Astrocyte (in vitro differentiated cells and primary cell): ENCODE data around the gene SPDYE6. TPM values are rescaled to one million over a fixed set of nuclear protein-coding genes. Genes with fewer than 3 reads are reported as not detected.
"Not testable (repeated sequence)": the region's sequence is repeated elsewhere in the genome, so short reads cannot be mapped to it uniquely, and the experiment has no call there.

Experiments used
- DNase-seq: peaks from one replicate; pipeline ENCODE4 v3.0.0-alpha.2; 2010; ENCODE audit warnings: low read depth
- FAIRE-seq: peaks from 2 replicates; lab custom pipeline; 2011; peaks lifted over from hg19 to GRCh38; lab: Jason Lieb, UNC
- H2AFZ ChIP-seq: 2 replicates; pipeline ENCODE4 v1.6.0; 2012; ENCODE audit warnings: low read depth, low read length, inconsistent platforms
- H3K27ac ChIP-seq: 2 replicates; pipeline ENCODE4 v1.5.1; 2011; ENCODE audit warnings: low read depth, low read length, inconsistent platforms
- H3K27me3 ChIP-seq: 2 replicates; pipeline ENCODE4 v1.6.0; 2011; ENCODE audit warnings: low read length, inconsistent platforms; ENCODE audit not compliant: insufficient read depth
- H3K36me3 ChIP-seq: 2 replicates; pipeline ENCODE4 v1.5.1; 2011; ENCODE audit warnings: low read length, inconsistent platforms; ENCODE audit not compliant: insufficient read depth
- H3K4me1 ChIP-seq: 2 replicates; pipeline ENCODE4 v1.5.1; 2011; ENCODE audit warnings: low read length, inconsistent platforms; ENCODE audit not compliant: insufficient read depth
- H3K4me2 ChIP-seq: 2 replicates; pipeline ENCODE4 v1.6.0; 2012; ENCODE audit warnings: low read length, inconsistent platforms
- H3K4me3 ChIP-seq: 2 replicates; pipeline ENCODE4 v1.5.1; 2011; ENCODE audit warnings: low read depth, mild to moderate bottlenecking, low read length, inconsistent platforms; ENCODE audit not compliant: insufficient read depth
- H3K79me2 ChIP-seq: 2 replicates; pipeline ENCODE4 v1.6.0; 2012; ENCODE audit warnings: mild to moderate bottlenecking, low read length, inconsistent platforms; ENCODE audit not compliant: insufficient read depth
- H3K9ac ChIP-seq: 2 replicates; pipeline ENCODE4 v1.6.0; 2012; ENCODE audit warnings: mild to moderate bottlenecking, low read length, inconsistent platforms
- H3K9me3 ChIP-seq: 2 replicates; pipeline ENCODE4 v1.5.1; 2012; ENCODE audit warnings: low read depth, mild to moderate bottlenecking, low read length, inconsistent platforms; ENCODE audit not compliant: insufficient read depth
- H4K20me1 ChIP-seq: 2 replicates; pipeline ENCODE4 v1.6.0; 2012; ENCODE audit warnings: low read length, inconsistent platforms; ENCODE audit not compliant: insufficient read depth
- H3K27ac Mint-ChIP-seq: one replicate; pipeline ENCODE4 v1.8.0; 2021; ENCODE audit warnings: mild to moderate bottlenecking, mixed read lengths; ENCODE audit not compliant: unreplicated experiment
- H3K27me3 Mint-ChIP-seq: one replicate; pipeline ENCODE4 v1.8.0; 2021; ENCODE audit warnings: low read depth, mixed read lengths; ENCODE audit not compliant: unreplicated experiment
- H3K36me3 Mint-ChIP-seq: one replicate; pipeline ENCODE4 v1.8.0; 2021; ENCODE audit warnings: low read depth, mixed read lengths; ENCODE audit not compliant: unreplicated experiment
- H3K4me1 Mint-ChIP-seq: one replicate; pipeline ENCODE4 v1.8.0; 2021; ENCODE audit warnings: low read depth, mixed read lengths; ENCODE audit not compliant: unreplicated experiment
- H3K4me3 Mint-ChIP-seq: one replicate; pipeline ENCODE4 v1.8.0; 2021; ENCODE audit warnings: mild to moderate bottlenecking, moderate library complexity, mixed read lengths; ENCODE audit not compliant: unreplicated experiment
- H3K9me3 Mint-ChIP-seq: one replicate; pipeline ENCODE4 v1.8.0; 2021; ENCODE audit warnings: mild to moderate bottlenecking, mixed read lengths; ENCODE audit not compliant: unreplicated experiment
- EZH2 ChIP-seq: IDR thresholded peaks from 2 replicates; pipeline ENCODE4 v1.6.1; 2012; ENCODE audit warnings: mild to moderate bottlenecking, low read length, inconsistent platforms; ENCODE audit not compliant: insufficient read depth
- total RNA-seq: library from RNA; stranded (reverse); gene quantifications from 2 replicates; pipeline ENCODE4 v1.2.1, GENCODE V29; 2021
- TF ChIP-seq, protein P1 (sequence below): IDR thresholded peaks from 2 replicates; pipeline ENCODE4 v1.5.1; 2011; ENCODE audit warnings: low read depth, mild to moderate bottlenecking, inconsistent platforms, low read length, moderate library complexity; ENCODE audit not compliant: insufficient read depth

The SPDYE6 gene
- total RNA-seq, 1 donor from 2014 or later, result not detected

DNA sequence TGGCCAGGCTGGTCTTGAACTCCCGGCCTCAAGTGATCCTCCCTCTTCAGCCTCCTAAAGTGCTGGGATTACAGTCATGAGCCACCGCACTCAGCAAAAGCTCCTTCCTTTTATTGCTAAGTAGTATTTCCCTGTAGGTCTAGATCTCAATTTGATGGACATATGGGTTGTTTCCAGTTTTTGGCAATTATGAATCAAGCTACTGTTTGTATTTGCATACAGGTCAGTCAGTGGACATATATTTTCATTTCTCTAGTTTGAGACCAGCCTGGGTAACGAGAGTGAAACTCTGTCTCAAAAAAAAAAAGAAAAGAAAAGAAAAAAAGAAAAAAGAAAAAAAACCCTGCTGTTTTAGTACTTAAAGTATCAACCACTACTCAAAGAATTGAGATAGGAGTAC, 33.6 kb upstream of the SPDYE6 start:
- Histone ChIP-seq H3K4me2 (no peak overlapping the region), H3K4me3 (no peak overlapping the region), H3K79me2 (no peaks in the 10 kb centered on the region), H3K27ac (no peak overlapping the region), H3K36me3 (peaks cover 8% of the 10 kb centered on the region), H4K20me1 (peaks cover 18% of the 10 kb centered on the region), H3K4me1 (peaks cover 7% of the 10 kb centered on the region), H3K27me3 (no peaks in the 10 kb centered on the region), H3K9ac (no peak overlapping the region), H3K9me3 (no peaks in the 10 kb centered on the region), H2AFZ (no peak overlapping the region)
- peaks cover 7% of the 10 kb centered on the region for H3K4me1 Mint-ChIP-seq
- H3K4me3 Mint-ChIP-seq, result no peak overlapping the region
- H3K36me3 Mint-ChIP-seq, result peaks cover 16% of the 10 kb centered on the region
- no peak for TF ChIP-seq EZH2
- TF ChIP-seq, protein P1, sequence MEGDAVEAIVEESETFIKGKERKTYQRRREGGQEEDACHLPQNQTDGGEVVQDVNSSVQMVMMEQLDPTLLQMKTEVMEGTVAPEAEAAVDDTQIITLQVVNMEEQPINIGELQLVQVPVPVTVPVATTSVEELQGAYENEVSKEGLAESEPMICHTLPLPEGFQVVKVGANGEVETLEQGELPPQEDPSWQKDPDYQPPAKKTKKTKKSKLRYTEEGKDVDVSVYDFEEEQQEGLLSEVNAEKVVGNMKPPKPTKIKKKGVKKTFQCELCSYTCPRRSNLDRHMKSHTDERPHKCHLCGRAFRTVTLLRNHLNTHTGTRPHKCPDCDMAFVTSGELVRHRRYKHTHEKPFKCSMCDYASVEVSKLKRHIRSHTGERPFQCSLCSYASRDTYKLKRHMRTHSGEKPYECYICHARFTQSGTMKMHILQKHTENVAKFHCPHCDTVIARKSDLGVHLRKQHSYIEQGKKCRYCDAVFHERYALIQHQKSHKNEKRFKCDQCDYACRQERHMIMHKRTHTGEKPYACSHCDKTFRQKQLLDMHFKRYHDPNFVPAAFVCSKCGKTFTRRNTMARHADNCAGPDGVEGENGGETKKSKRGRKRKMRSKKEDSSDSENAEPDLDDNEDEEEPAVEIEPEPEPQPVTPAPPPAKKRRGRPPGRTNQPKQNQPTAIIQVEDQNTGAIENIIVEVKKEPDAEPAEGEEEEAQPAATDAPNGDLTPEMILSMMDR, result no peak
- no peaks in the 10 kb centered on the region for H3K27me3 Mint-ChIP-seq
- no peak for FAIRE-seq
- DNase-seq, result no peak
- H3K27ac Mint-ChIP-seq, result no peak overlapping the region
- H3K9me3 Mint-ChIP-seq, result no peaks in the 10 kb centered on the region

DNA sequence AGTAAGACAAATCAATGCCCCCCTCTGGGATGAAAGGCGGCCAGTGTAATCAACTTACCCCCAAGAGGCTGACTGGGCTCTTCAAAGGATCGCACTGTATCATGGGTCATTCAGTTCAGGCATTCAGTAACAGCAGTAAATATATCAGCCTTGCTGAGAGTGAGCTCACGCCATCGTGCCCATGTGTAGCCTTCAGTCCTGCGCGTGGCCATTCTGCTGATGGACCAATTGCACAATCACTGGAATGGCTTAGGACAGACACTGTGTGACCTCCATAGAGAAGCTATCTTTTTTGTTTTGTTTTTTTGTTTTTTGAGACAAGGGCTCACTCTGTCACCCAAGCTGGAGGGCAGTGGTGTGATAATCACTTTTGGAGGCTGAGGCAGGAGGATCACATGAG, 30.8 kb upstream of the SPDYE6 start:
- Histone ChIP-seq H2AFZ (no peak overlapping the region), H3K27me3 (no peaks in the 10 kb centered on the region), H3K4me2 (no peak overlapping the region), H3K4me3 (no peak overlapping the region), H3K36me3 (peaks cover 3% of the 10 kb centered on the region), H4K20me1 (peaks cover 12% of the 10 kb centered on the region), H3K79me2 (no peaks in the 10 kb centered on the region), H3K9me3 (no peaks in the 10 kb centered on the region), H3K9ac (no peak overlapping the region), H3K4me1 (no peaks in the 10 kb centered on the region), H3K27ac (no peak overlapping the region)
- FAIRE-seq (no peak), DNase-seq (no peak)
- H3K27me3 Mint-ChIP-seq, result no peaks in the 10 kb centered on the region
- no peak overlapping the region for H3K4me3 Mint-ChIP-seq
- H3K27ac Mint-ChIP-seq, result no peak overlapping the region
- H3K36me3 Mint-ChIP-seq, result peaks cover 18% of the 10 kb centered on the region
- no peaks in the 10 kb centered on the region for H3K4me1 Mint-ChIP-seq
- TF ChIP-seq, protein P1, result no peak
- TF ChIP-seq EZH2, result no peak
- H3K9me3 Mint-ChIP-seq, result no peaks in the 10 kb centered on the region

DNA sequence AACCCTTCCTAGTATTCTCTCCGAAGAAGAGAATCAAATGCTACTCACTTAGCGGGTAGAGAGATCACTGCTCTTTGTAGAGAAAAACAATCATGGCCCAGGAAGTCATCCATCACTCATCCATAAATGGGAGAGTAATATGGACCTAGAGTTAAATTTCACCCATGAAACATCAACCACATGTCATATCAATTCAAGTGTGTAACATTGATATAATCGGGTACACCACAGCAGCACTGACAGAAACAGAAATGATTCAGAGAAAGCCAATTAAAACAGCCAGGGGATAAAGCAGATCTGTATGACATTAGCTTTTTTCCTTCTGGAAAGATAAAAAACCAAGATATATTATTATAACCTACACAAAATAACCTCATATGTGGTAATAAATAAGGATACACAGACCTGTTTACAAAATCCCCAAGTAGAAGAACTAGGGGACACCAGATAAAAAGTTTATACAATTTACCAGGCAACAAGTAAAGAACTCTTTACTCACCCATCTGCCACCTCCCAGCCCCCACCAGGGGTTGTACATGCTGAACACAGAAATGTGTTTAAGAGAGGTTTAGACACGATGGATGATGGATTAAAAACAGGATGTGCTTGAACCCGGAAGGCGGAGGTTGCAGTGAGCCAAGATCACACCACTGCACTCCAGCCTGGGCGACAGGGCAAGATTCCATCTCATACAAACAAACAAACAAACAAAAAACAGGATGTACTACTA, 25.6 kb upstream of the SPDYE6 start:
- peaks cover 10% of the 10 kb centered on the region for H3K36me3 ChIP-seq
- H3K9me3 Mint-ChIP-seq, H3K4me3 Mint-ChIP-seq, DNase-seq, H4K20me1 ChIP-seq, H3K9ac ChIP-seq, H3K4me1 Mint-ChIP-seq, H3K4me3 ChIP-seq, H3K27ac ChIP-seq, H3K27ac Mint-ChIP-seq, H3K27me3 ChIP-seq, H3K4me2 ChIP-seq, H3K4me1 ChIP-seq, FAIRE-seq, H2AFZ ChIP-seq, H3K27me3 Mint-ChIP-seq, H3K79me2 ChIP-seq, H3K9me3 ChIP-seq: not testable (repeated sequence)
- H3K36me3 Mint-ChIP-seq, result peaks cover 26% of the 10 kb centered on the region

DNA sequence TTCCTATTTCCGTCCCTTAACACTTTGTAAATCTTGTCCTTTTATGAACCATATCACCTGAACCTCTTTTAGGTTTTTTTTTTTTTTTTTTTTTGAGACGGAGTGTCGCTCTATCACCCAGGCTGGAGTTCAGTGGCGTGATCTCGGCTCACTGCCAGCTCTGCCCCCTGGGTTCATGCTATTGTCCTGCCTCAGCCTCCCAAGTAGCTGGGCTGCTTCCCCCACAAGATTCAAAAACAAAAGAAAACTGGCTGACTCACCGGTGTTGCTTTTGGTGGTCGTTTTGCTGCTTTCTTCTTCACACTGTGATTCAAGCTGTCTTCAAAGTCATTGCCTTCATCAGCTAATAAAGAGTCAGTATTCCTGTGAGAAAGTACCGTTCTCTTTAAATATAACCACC, 24.6 kb upstream of the SPDYE6 start:
- H3K9me3 Mint-ChIP-seq, result not testable (repeated sequence)

More for the DNA sequence above, 24.6 kb upstream of the SPDYE6 start:
- not testable (repeated sequence) for H3K9ac ChIP-seq, H3K4me1 ChIP-seq, H3K27me3 Mint-ChIP-seq, H3K27ac ChIP-seq, H2AFZ ChIP-seq, DNase-seq, H3K79me2 ChIP-seq, H3K9me3 ChIP-seq, H3K4me1 Mint-ChIP-seq, H3K4me3 ChIP-seq, H3K4me2 ChIP-seq, H3K27me3 ChIP-seq, FAIRE-seq, H4K20me1 ChIP-seq, H3K4me3 Mint-ChIP-seq
- H3K36me3 Mint-ChIP-seq, result peaks cover 28% of the 10 kb centered on the region
- H3K36me3 ChIP-seq, result peaks cover 10% of the 10 kb centered on the region
- H3K27ac Mint-ChIP-seq, result peak overlapping the region; percentile 31
